NCI-H2081 (cell line): ENCODE results near the gene CEND1.

Experiments used
- DNase-seq, 2 experiments: peaks; one replicate each; lab custom pipeline; 2025; lab: John Stamatoyannopoulos, UW

Gene CEND1

DNA sequence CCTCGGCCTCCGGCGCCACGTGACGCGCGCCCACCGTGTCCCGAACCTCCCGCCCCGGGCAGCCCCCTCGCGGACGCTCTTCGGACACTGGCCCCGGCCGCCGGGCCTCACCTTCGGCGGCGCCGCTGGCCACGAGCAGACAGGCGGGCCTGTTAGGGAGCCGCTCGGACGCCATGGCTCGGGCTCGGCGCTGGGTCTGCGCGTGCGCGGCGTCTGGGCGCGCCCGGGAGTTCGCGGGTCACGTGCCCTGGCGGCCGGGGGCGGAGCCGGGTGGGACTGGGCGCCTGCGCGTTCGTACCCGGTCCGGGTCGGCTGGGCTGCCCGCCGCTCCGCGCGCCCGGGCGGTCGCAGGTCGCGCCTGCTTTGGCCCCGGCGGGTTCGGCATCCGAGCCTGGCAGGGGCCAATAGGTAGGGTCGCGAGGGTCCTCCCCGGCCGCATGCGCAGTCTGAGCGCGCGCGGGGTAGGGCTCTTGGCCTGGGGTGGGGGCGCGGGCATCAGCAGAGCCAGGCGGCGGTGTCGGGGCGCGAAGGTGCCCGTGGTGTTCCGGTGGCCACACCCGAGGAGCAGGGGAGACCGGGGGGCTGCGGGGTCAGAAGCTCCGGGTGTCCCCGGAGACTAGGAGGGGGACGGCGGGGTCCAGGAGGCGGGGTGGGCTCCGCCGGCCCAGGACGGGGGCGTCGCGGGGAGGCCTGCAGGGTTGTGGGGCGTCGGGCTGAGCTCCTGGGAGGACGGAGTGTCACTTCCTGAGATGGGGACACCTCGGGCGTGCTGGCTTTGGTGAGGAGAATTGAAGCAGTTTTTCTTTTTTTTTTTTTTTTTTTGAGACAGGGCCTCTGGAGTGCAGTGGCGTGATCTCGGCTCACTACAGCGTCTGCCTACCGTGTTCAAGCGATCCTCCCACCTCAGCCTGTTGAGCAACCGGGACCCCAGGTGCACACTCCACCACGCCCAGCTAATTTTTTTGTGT lies 12.3 kb downstream of the CEND1 start, which contains the start of gene GATD1:
Gene GATD1, minus strand, starts transcription at position 200 of the 968 bp plus-strand sequence. Its CDS starts 25 bp downstream, at position 175.
- DNase-seq, result peak; percentile 85 to 87

- DNase-seq, result peak in 1 of 2 experiments; percentile 26
These were observed 13.2 kb downstream of the CEND1 start for GRCh38 chr11:776561-777287.

- DNase-seq, result no peak
These were observed 13.7 kb downstream of the CEND1 start for GRCh38 chr11:776263-776560.

DNA sequence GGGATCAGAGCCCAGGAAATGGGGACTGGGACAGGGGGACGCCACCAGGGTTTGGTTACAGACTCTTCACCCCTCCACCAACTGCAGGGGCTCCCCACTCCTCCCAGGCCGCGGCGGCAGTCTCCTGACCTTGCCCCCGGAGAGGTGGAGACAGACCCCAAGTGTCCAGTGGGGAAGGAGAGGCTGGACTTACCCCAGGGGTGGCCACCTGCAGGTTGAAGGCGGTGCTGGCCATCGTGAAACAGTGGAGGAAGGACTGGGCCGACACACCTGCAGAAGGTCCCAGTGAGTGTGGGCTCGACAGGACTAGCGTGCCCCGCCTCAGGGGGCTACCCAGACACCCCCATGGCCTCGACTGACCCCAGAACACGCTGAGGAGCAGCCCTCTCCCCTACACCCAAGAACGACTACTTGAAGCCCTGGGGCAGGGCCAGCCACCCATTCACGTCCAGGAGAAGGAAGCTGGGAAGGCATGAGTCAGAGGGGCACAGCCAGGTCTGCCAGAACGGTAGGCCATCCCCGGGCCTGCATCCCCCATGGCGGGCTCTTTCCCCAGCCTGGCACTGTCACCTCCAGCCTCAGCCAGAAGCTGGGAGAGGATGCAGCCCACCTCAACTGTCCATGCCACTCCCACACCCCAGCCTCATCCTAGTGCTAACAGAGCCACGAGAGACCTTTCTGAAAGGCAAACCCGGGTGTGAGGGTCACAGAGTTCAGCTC lies 14.9 kb downstream of the CEND1 start:
- DNase-seq, result no peak

DNA sequence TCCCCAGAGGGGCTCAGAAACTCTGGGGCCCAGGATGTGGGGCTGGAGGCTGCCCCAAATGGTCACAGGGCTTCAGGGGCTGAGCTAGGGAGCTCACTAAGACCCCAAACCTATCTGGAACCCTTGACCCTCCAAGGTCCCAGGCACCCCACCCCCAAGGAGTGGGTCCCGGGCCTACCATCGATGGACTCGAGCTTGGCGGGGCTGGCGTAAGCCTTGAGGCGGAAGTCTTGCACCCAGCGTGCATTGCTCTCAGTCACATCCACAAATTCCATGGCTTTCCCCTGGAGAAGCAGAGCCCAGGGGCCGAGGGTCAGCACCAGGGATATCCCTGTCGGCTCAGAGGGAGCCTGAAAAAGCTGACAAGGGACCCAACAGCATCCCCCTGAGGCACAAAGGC lies 16.1 kb downstream of the CEND1 start:
- DNase-seq, result no peak

DNA sequence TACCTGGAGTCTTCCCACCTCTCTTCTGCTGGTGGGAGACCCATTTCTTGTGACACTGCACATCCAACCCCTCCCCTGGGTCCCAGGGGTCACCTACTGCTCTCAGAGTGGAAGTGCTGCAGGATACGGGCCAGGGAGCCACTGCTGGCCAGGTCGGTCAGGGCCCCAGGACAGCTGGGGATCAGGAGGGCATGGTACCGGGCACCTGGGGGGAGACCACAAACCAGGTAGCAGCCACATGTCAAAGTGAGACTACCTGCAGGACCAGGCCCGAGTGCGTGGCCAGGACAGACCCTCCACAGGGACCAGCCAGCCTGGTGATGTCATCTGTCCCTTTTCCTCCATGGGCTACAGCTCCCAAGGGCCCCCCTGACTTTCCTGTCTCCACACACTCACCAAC lies 16.5 kb downstream of the CEND1 start:
- no peak for DNase-seq

DNA sequence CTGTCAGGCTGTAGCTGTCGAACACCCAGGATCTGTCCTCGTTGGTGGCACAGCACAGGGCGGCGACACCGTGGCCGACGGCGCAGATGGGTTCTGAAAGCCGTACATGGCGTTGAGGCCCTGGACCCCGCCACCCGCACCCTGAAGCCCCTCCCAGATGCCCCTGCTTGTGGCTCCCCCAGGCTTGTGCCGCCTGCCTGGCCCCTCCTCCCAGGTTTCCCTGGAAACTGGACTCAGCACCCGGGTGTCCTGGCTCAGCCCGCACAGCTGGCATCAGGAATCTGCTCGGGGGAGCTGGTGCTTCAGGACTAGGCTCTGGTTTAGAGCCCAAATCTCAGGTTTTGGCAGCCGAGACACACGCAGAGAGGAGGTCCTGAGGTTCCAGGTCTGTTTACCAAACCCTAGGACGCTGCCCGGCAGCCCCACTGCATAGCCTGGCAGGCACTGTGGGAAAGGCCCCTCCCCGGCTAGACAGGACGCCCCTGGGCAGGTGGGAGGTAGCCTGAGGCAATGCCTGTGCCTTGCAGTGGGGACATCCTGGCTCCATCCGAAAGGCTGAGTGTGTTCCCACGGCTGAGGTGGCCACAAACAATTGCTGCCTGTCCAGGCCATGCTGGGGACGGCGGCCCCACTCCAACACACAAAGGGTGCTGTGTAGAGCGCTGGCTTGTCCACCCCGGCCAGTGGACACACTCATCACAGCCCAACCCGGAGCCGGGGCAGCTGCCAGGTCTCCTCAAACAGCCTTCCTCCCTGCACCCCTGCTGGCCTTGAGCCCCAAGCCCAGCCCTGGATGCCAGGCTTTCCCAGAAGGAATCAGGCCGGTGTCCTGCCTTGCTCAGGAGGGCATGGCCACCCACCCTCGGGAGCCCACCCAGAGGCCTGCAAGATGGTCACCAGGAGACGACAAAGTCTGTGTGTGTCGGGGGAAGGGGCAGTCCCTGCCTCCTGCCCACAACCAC lies 17.2 kb downstream of the CEND1 start:
- no peak for DNase-seq

- DNase-seq, result no peak
These were observed 18.2 kb downstream of the CEND1 start for GRCh38 chr11:771617-772204.

DNA sequence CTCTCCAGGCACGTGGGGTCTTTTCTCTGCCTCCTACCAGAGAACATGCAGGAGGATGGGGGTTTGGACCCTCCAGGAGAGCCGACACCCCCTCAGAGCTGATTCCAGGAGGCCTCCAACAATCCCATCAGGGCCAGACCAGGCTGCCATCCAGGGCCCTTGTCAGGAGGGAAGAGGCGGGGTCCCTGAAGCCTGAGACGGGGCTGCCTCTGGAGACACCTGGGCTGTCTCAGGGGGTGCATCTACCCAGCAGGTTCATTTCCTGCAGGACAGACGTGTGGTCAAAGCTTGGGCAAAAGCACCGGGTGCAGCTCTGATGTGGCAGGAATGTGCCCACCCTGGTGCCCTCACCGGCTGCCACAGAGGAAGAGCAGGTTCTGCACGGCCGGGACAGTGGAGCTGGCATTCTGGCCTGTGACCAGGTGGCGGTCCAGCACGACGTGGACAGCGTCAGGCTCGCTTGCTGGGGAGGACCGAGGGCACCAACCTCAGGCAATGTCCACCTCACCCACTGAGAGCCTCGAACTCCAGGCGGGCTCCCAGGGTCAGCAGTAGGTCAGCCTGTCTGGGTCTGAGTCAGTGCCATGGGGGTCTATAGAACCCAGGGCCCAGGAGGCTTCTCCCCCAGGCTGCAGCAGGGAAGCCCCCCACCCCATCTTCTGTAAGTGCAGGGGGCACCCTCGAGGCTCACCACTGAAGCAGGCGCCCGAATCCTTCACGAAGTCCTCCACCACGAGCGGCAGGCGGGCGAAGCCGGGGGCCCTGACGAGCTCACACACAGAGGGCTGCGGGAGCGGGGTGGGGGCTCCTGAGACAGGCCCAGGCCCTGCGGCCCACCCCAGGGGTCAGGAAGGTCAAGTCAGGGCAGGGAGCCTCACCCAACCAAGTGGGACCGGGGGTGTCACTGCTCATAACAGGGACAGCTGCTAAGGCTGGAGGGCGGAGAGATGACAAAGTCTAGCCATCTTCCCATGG lies 19.0 kb downstream of the CEND1 start:
- no peak for DNase-seq

DNA sequence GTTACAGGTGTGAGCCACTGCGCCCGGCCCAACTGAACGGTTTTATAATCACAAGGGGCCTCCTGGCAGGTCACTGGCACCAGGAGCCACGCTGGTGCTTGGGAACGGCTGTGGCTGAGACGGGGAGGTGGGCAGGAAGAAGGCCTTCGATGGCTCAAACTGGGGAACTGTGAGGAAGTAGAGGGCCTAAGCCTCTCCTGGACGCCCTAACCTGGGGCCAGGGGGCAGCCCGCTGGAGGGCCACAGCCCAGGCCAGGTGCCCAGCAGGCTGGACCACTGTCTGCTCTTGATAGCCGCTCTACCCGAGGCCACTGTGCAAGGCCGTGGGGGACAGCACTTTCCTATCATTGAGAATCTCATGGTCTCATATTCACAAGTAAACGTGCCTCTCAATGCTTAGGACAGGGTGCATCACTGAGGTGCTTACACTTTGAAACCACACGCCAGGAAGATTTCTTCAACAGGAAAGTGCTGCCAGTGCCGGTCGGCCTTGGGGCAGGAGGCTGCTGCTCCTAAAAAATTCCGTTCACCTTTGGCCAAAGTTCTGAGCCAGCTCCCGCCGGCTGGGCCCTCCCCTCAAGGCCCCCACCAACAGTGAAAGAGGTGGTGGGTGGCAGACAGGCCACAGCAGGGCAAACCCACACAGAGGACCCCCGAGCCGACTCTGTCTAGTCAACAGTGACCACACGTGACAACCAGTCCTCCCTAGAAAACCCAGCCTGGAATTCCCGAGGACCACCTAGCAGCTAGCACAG lies 19.8 kb downstream of the CEND1 start:
- no peak for DNase-seq

GRCh38 chr11:767238-767637 lies 22.7 kb downstream of the CEND1 start:
- DNase-seq, result no peak

DNA sequence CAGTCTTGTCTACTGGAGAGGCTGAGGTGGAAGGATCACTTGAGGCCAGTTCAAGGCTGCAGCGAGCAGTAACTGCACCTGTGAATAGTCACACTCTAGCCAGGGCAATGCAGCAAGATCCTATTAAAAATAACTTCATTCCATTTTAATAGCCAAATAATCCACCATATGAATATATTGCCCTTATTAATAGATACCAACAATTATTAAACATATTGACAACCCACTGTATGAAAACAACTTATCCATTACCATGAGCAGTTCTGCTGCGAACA lies 23.0 kb downstream of the CEND1 start:
- DNase-seq, result no peak

GRCh38 chr11:766106-766935 lies 23.6 kb downstream of the CEND1 start:
- DNase-seq, result no peak

DNA sequence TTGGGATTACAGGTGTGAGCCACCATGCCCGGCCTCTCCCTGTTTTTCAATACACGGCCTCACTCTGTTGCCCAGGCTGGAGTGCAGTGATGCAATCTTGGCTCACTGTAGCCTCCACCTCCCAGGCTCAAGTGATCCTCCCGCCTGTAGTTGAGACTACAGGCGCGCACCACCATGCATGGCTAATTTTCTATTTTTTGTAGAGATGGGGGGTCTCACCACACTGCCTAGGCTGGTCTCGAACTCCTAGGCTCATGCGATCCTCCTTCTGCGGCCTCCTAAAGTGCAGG lies 24.1 kb downstream of the CEND1 start:
- no peak for DNase-seq

DNA sequence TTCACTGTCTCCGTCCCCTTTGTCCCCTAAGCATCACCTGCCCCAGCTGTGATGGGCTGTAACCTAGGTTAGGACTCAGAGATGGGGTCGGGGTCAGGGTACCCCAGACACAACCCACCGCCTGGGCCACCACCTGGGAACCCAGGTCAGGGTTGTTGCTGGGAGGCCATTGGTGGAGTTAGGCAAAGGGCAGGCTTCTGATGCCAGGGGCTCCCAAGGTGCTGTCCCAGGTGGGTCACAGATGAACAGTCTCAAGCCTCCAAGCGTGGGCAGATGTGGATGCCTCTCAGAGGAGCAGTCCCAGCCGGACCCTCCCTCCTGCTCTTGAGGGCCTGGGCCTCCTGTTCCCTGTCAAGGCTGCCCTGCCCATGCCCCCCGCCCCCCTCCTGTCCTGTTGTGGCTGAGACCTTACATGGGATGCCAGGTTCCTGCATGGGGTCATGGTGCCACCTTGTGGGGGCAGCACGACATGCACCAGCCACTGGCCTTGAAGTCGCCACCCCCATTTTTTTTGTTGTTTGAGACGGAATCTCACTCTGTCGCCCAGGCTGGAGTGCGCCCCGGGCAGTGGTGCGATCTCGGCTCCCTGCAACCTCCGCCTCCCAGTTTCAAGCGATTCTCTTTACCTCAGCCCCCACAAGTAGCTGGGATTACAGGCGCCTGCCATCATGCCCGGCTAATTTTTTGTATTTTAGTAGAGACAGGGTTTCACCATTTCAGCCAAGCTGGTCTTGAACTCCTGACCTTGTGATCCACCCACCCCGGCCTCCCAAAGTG lies 24.7 kb downstream of the CEND1 start:
- peak; percentile 33 to 41 for DNase-seq

GRCh38 chr11:764322-765024 lies 25.4 kb downstream of the CEND1 start:
- no peak for DNase-seq
